ENCODE results near the gene RAB6B.

The RAB6B gene

DNA sequence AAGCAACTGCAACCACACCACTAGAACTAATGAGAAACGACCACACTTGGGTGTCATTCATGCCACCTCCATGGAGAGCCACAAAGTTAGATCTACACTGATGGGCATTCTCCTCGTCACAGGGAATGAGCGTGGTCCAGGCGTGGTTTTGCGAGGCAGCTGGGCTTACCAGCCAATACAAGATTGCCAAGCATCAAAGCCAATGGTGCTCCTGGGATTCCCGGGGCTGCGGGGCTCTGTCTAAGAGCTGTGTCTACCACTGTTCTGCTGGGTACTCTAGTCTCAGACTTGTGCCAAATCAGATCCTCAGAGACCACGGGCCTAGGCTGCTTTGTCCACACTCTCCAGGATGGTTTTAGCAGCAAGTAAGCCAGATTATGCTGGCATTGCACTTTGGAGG lies 43.8 kb downstream of the RAB6B start:
- Histone ChIP-seq H3K4me3 (no peak overlapping the region), H3K27me3 (no peaks in the 10 kb centered on the region), H3K27ac (no peak overlapping the region), H3K36me3 (no peaks in the 10 kb centered on the region), H3K9me3 (no peaks in the 10 kb centered on the region), H3K4me1 (peaks cover 0 to 37% (median 16%) of the 10 kb centered on the region in 4 donors)
- intact Hi-C loops (cut with DNase I; ENCODE audit: low total_unique reads), result no loop called here
- DNase-seq, result no peak
- TF ChIP-seq, protein P1, sequence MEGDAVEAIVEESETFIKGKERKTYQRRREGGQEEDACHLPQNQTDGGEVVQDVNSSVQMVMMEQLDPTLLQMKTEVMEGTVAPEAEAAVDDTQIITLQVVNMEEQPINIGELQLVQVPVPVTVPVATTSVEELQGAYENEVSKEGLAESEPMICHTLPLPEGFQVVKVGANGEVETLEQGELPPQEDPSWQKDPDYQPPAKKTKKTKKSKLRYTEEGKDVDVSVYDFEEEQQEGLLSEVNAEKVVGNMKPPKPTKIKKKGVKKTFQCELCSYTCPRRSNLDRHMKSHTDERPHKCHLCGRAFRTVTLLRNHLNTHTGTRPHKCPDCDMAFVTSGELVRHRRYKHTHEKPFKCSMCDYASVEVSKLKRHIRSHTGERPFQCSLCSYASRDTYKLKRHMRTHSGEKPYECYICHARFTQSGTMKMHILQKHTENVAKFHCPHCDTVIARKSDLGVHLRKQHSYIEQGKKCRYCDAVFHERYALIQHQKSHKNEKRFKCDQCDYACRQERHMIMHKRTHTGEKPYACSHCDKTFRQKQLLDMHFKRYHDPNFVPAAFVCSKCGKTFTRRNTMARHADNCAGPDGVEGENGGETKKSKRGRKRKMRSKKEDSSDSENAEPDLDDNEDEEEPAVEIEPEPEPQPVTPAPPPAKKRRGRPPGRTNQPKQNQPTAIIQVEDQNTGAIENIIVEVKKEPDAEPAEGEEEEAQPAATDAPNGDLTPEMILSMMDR (IDR thresholded peaks at IDR 0.05), result no peak

GRCh38 chr3:133851266-133851906 lies 44.3 kb downstream of the RAB6B start:
- intact Hi-C loops (cut with DNase I; ENCODE audit: low total_unique reads), result no loop called here
- DNase-seq, result no peak
- TF ChIP-seq, protein P1 (IDR thresholded peaks at IDR 0.05), result no peak

GRCh38 chr3:133850034-133850433 lies 45.6 kb downstream of the RAB6B start:
- intact Hi-C loops (cut with DNase I; ENCODE audit: low total_unique reads), result no loop called here

More at GRCh38 chr3:133851266-133851906, 44.3 kb downstream of the RAB6B start:
- no peaks in the 10 kb centered on the region for H3K36me3 ChIP-seq
- no peaks in the 10 kb centered on the region for H3K27me3 ChIP-seq
- no peaks in the 10 kb centered on the region for H3K9me3 ChIP-seq
- peaks cover 0 to 34% (median 16%) of the 10 kb centered on the region in 4 donors for H3K4me1 ChIP-seq
- H3K27ac ChIP-seq, result no peak overlapping the region
- no peak overlapping the region for H3K4me3 ChIP-seq

GRCh38 chr3:133849346-133849745 lies 46.3 kb downstream of the RAB6B start:
- no peaks in the 10 kb centered on the region for H3K36me3 ChIP-seq
- no peak overlapping the region for H3K4me3 ChIP-seq
- H3K27me3 ChIP-seq, result no peaks in the 10 kb centered on the region
- TF ChIP-seq, protein P1 (IDR thresholded peaks at IDR 0.05), result no peak
- intact Hi-C loops (cut with DNase I; ENCODE audit: low total_unique reads), result no loop called here
- DNase-seq, result no peak
- H3K4me1 ChIP-seq, result peaks cover 0 to 14% (median 9%) of the 10 kb centered on the region in 4 donors
- no peaks in the 10 kb centered on the region for H3K9me3 ChIP-seq
- no peak overlapping the region for H3K27ac ChIP-seq

More at GRCh38 chr3:133850034-133850433, 45.6 kb downstream of the RAB6B start:
- DNase-seq, result no peak
- TF ChIP-seq, protein P1 (IDR thresholded peaks at IDR 0.05), result no peak
- Histone ChIP-seq H3K27me3 (no peaks in the 10 kb centered on the region), H3K4me3 (no peak overlapping the region), H3K27ac (no peak overlapping the region), H3K36me3 (no peaks in the 10 kb centered on the region), H3K4me1 (peaks cover 0 to 20% (median 13%) of the 10 kb centered on the region in 4 donors), H3K9me3 (no peaks in the 10 kb centered on the region)

GRCh38 chr3:133845127-133845526 lies 50.6 kb downstream of the RAB6B start:
- no peak overlapping the region for H3K27ac ChIP-seq
- intact Hi-C loops (cut with DNase I; ENCODE audit: low total_unique reads), result no loop called here

More at GRCh38 chr3:133845127-133845526, 50.6 kb downstream of the RAB6B start:
- Histone ChIP-seq H3K9me3 (no peaks in the 10 kb centered on the region), H3K4me1 (no peaks in the 10 kb centered on the region), H3K36me3 (peaks cover 0 to 3% (median 0%) of the 10 kb centered on the region in 3 donors), H3K27me3 (no peaks in the 10 kb centered on the region), H3K4me3 (no peak overlapping the region)
- no peak for DNase-seq
- TF ChIP-seq, protein P1 (IDR thresholded peaks at IDR 0.05), result no peak
